GM21786 (cell line): Measurements from ENCODE around the gene PHACTR3.
"Not testable (repeated sequence)": the region's sequence is repeated elsewhere in the genome, so short reads cannot be mapped to it uniquely, and the experiment has no call there.

Experiments used
- ATAC-seq: cut with Tn5 transposase; IDR thresholded peaks from one replicate; pipeline ENCODE4 v1.9.1; 2021; ENCODE audit not compliant: unreplicated experiment

The PHACTR3 gene

GRCh38 chr20:59618585-59618984 lies 14.2 kb downstream of the PHACTR3 start:
- not testable (repeated sequence) for ATAC-seq

GRCh38 chr20:59620860-59621505 lies 16.6 kb downstream of the PHACTR3 start:
- no peak for ATAC-seq

- ATAC-seq = no peak
Measured at GRCh38 chr20:59622496-59622895, 18.2 kb downstream of the PHACTR3 start.

GRCh38 chr20:59623133-59623532 lies 18.8 kb downstream of the PHACTR3 start:
- no peak for ATAC-seq

- ATAC-seq = no peak
Measured at GRCh38 chr20:59623583-59623982, 19.2 kb downstream of the PHACTR3 start.

GRCh38 chr20:59624401-59624800 lies 20.1 kb downstream of the PHACTR3 start:
- ATAC-seq = no peak

GRCh38 chr20:59625214-59625922 lies 21.0 kb downstream of the PHACTR3 start:
- no peak for ATAC-seq

GRCh38 chr20:59627298-59627697 lies 23.0 kb downstream of the PHACTR3 start:
- no peak for ATAC-seq

GRCh38 chr20:59628171-59628570 lies 23.8 kb downstream of the PHACTR3 start:
- ATAC-seq = no peak

- no peak for ATAC-seq
Measured at GRCh38 chr20:59629141-59630045, 25.1 kb downstream of the PHACTR3 start.

GRCh38 chr20:59630526-59630925 lies 26.2 kb downstream of the PHACTR3 start:
- no peak for ATAC-seq

GRCh38 chr20:59631751-59632540 lies 27.6 kb downstream of the PHACTR3 start:
- ATAC-seq = no peak

- no peak for ATAC-seq
Measured at GRCh38 chr20:59632541-59633113, 28.3 kb downstream of the PHACTR3 start.

GRCh38 chr20:59633656-59634251 lies 29.4 kb downstream of the PHACTR3 start:
- no peak for ATAC-seq

- no peak for ATAC-seq
Measured at GRCh38 chr20:59634435-59635005, 30.2 kb downstream of the PHACTR3 start.

- ATAC-seq = no peak
Measured at GRCh38 chr20:59636766-59637370, 32.5 kb downstream of the PHACTR3 start.

GRCh38 chr20:59640267-59640666 lies 35.9 kb downstream of the PHACTR3 start:
- ATAC-seq = no peak

GRCh38 chr20:59643615-59644061 lies 39.3 kb downstream of the PHACTR3 start:
- no peak for ATAC-seq

GRCh38 chr20:59644371-59644939 lies 40.1 kb downstream of the PHACTR3 start:
- no peak for ATAC-seq
